Stimulated activated naive CD8-positive, alpha-beta T cell treated with anti-CD3 and anti-CD28 coated beads, Interleukin-15, Interleukin-2, amounts not matched to agents 100 U/mL and 50 U/mL, for 24 hours (primary cell): ENCODE measurements around the gene FBN1.

Source experiments
- ATAC-seq: fragments of 150-1000 bp; cut with Tn5 transposase; one replicate; pipeline ENCODE4 v1.10.0; 2021
- DNase-seq: peaks from one replicate; pipeline ENCODE4 v3.0.0; 2021

Gene FBN1

GRCh38 chr15:48510976-48511375 is 134.5 kb downstream of the FBN1 start:
- DNase-seq (no peak), ATAC-seq (no peak)

- DNase-seq, result peak; percentile 9
Observed at GRCh38 chr15:48507416-48508065, 138.0 kb downstream of the FBN1 start.

GRCh38 chr15:48505067-48505466 is 140.4 kb downstream of the FBN1 start:
- DNase-seq (no peak), ATAC-seq (no peak)

More at GRCh38 chr15:48507416-48508065, 138.0 kb downstream of the FBN1 start:
- ATAC-seq, result no peak

GRCh38 chr15:48501208-48501607 is 144.3 kb downstream of the FBN1 start:
- no peak for DNase-seq
- no peak for ATAC-seq

- ATAC-seq, result no peak
- no peak for DNase-seq
Observed at GRCh38 chr15:48500595-48500994, 144.9 kb downstream of the FBN1 start.

GRCh38 chr15:48499978-48500377 is 145.5 kb downstream of the FBN1 start:
- no peak for ATAC-seq
- no peak for DNase-seq

- ATAC-seq (no peak), DNase-seq (no peak)
Observed at GRCh38 chr15:48498828-48499227, 146.7 kb downstream of the FBN1 start.

- DNase-seq (no peak), ATAC-seq (no peak)
Observed at GRCh38 chr15:48494631-48495030, 150.9 kb downstream of the FBN1 start.

- no peak for ATAC-seq
Observed at GRCh38 chr15:48493763-48494225, 151.7 kb downstream of the FBN1 start.

GRCh38 chr15:48493084-48493762 is 152.3 kb downstream of the FBN1 start:
- ATAC-seq (no peak), DNase-seq (no peak)

More at GRCh38 chr15:48493763-48494225, 151.7 kb downstream of the FBN1 start:
- DNase-seq, result no peak

GRCh38 chr15:48486228-48486627 is 159.3 kb downstream of the FBN1 start:
- ATAC-seq, result no peak
- no peak for DNase-seq

- ATAC-seq, result no peak
- no peak for DNase-seq
Observed at GRCh38 chr15:48481802-48482201, 163.7 kb downstream of the FBN1 start.

GRCh38 chr15:48479751-48480150 is 165.8 kb downstream of the FBN1 start:
- no peak for ATAC-seq
- DNase-seq, result no peak

- ATAC-seq, result no peak
- no peak for DNase-seq
Observed at GRCh38 chr15:48478581-48478980, 166.9 kb downstream of the FBN1 start.

GRCh38 chr15:48477795-48478360 is 167.6 kb downstream of the FBN1 start:
- ATAC-seq, result no peak
- no peak for DNase-seq

GRCh38 chr15:48475600-48476395 is 169.7 kb downstream of the FBN1 start:
- DNase-seq (no peak), ATAC-seq (no peak)

GRCh38 chr15:48473667-48474066 is 171.8 kb downstream of the FBN1 start:
- no peak for ATAC-seq
- DNase-seq, result no peak

GRCh38 chr15:48472756-48473155 is 172.8 kb downstream of the FBN1 start:
- DNase-seq (no peak), ATAC-seq (no peak)

- ATAC-seq (no peak), DNase-seq (no peak)
Observed at GRCh38 chr15:48471073-48471472, 174.4 kb downstream of the FBN1 start.

GRCh38 chr15:48470096-48470495 is 175.4 kb downstream of the FBN1 start:
- DNase-seq (no peak), ATAC-seq (no peak)

- DNase-seq (no peak), ATAC-seq (no peak)
Observed at GRCh38 chr15:48469681-48470080, 175.8 kb downstream of the FBN1 start.

GRCh38 chr15:48469271-48469670 is 176.2 kb downstream of the FBN1 start:
- ATAC-seq, result no peak

GRCh38 chr15:48467801-48468200 is 177.7 kb downstream of the FBN1 start:
- no peak for DNase-seq
- ATAC-seq, result no peak

More at GRCh38 chr15:48469271-48469670, 176.2 kb downstream of the FBN1 start:
- no peak for DNase-seq
